Forelimb muscle (tissue), 1 donor: ENCODE results near the gene ZNF793. TPM values are rescaled to one million over a fixed set of nuclear protein-coding genes. Genes with fewer than 3 reads are reported as not detected.

Source experiments
- DNase-seq: peaks from one replicate; pipeline ENCODE4 v3.0.0-alpha.2; 2013; ENCODE audit warnings: low read depth
- polyA plus RNA-seq: library from polyadenylated mRNA; unstranded; fragments of 120-200 nt; gene quantifications from one replicate; pipeline ENCODE4 v1.2.1, GENCODE V29; 2013; ENCODE audit not compliant: insufficient read length

Gene ZNF793
- polyA plus RNA-seq, 1 donor = 10.9 TPM

DNA sequence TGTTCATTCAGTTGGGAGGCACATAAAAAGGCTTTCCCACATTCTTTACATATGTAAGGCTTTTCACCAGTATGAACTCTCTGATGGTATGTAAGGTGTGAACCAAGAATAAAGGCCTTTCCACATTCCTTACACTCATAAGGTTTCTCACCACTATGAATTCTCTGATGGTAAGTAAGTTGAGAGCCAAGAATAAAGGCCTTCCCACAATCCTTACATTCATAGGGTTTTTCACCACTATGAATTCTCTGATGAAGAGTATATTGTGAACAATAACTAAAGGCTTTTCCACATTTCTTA lies 58.6 kb downstream of the ZNF793 start:
- no peak for DNase-seq

DNA sequence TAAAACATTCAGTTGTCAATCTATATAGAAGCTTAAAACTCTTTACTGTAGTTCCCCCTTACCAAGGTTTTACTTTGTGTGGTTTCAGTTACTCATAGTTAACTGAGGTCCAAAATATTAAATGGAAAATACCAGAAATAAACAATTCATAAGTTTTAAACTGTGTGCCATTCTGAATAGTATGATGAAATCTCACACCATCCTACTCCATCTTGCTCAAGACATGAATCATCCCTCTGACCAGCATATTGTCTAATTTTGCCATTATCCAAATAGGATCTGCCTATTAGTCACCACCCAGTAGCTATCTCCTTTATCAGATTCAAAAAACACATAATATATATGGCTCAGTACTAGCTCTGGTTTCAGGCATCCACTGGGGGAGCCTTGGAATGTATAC lies 65.5 kb downstream of the ZNF793 start:
- DNase-seq = no peak

DNA sequence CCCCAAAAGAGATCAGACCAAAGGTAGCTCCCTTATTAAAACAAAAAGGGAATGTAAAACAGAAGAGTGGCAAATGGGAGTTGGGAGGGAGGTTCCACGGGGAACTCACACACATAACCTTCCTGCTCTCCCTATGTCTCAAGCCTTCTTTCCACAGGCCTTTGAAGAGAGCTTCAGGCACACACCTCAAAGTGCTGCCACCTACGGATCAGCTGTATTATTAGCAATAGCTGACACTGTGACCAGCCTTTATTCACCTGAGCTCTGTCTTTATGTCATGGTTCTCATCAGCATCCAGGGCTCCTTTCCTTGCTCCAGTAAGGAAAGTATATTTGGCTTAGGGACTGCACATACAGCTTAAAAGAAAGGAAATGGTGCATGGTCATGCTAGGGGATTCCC lies 76.6 kb downstream of the ZNF793 start:
- DNase-seq = no peak

Other genes with a start within 250 kb of the ZNF793 start
- gene ZNF527, start 135.8 kb upstream of the ZNF793 start, polyA plus RNA-seq = 6.2 TPM
- gene ZNF569, start 39.5 kb upstream of the ZNF793 start, polyA plus RNA-seq = 8.3 TPM
- gene ZNF570, start 37.6 kb upstream of the ZNF793 start, polyA plus RNA-seq = 5.0 TPM
- 5.6 TPM for gene ZNF571, start 87.9 kb downstream of the ZNF793 start, polyA plus RNA-seq
- gene ZNF540, start 87.9 kb downstream of the ZNF793 start, polyA plus RNA-seq = 1.9 TPM
- gene ZFP30, start 148.5 kb downstream of the ZNF793 start, polyA plus RNA-seq = 12.9 TPM
- gene ZNF607, start 212.8 kb downstream of the ZNF793 start, polyA plus RNA-seq = 4.9 TPM